SK-N-SH treated with all-trans-retinoic acid at 6 μM for 48 hours (cell line): ENCODE results near the gene CCR5AS.

Experiments used
- ATAC-seq: fragments of 200-7000 bp; cut with Tn5 transposase; 3 replicates; pipeline ENCODE4 v1.9.1; 2020; ENCODE audit warnings: mild to moderate bottlenecking, moderate library complexity
- ARNTL ChIP-seq: fragments of 450-650 bp; formaldehyde crosslinking; IDR thresholded peaks from 2 replicates; pipeline ENCODE4 v1.5.0; 2020; ENCODE audit warnings: low read depth, mild to moderate bottlenecking, moderate library complexity, borderline replicate concordance
- BACH2 ChIP-seq: fragments of 250-450 bp; sonication (Bioruptor Pico); IDR thresholded peaks from 2 replicates; pipeline ENCODE4 v1.9.0; 2021; ENCODE audit warnings: mild to moderate bottlenecking, borderline replicate concordance
- CSDC2 ChIP-seq: fragments of 250-450 bp; sonication (Bioruptor Pico); IDR thresholded peaks from 2 replicates; pipeline ENCODE4 v1.5.0; 2020; ENCODE audit warnings: mild to moderate bottlenecking, moderate library complexity
- ESRRG ChIP-seq: fragments of 250-450 bp; sonication (Bioruptor Pico); IDR thresholded peaks from 2 replicates; pipeline ENCODE4 v1.6.1; 2021; ENCODE audit warnings: mild to moderate bottlenecking
- GLIS3 ChIP-seq: fragments of 250-450 bp; sonication (Bioruptor Pico); IDR thresholded peaks from 2 replicates; pipeline ENCODE4 v1.5.0; 2020; ENCODE audit warnings: mild to moderate bottlenecking, moderate library complexity
- ISL1 ChIP-seq: fragments of 250-450 bp; sonication (Bioruptor Pico); IDR thresholded peaks from 2 replicates; pipeline ENCODE4 v2.1.2; 2022; ENCODE audit warnings: mild to moderate bottlenecking, moderate library complexity
- PPARA ChIP-seq: fragments of 250-450 bp; sonication (Bioruptor Pico); IDR thresholded peaks from 2 replicates; pipeline ENCODE4 v1.5.0; 2020; ENCODE audit warnings: mild to moderate bottlenecking, borderline replicate concordance
- RARB ChIP-seq: fragments of 250-450 bp; sonication (Bioruptor Pico); IDR thresholded peaks from 2 replicates; pipeline ENCODE4 v1.8.0; 2021; ENCODE audit warnings: mild to moderate bottlenecking, moderate library complexity
- SNAI2 ChIP-seq: fragments of 250-450 bp; sonication (Bioruptor Pico); IDR thresholded peaks from 2 replicates; pipeline ENCODE4 v1.5.0; 2020; ENCODE audit warnings: mild to moderate bottlenecking, moderate library complexity
- TCF4 ChIP-seq: fragments of 250-450 bp; sonication (Bioruptor Pico); IDR thresholded peaks from 2 replicates; pipeline ENCODE4 v1.8.0; 2021; ENCODE audit warnings: mild to moderate bottlenecking, moderate library complexity, borderline replicate concordance
- TOX ChIP-seq: fragments of 250-450 bp; sonication (Bioruptor Pico); IDR thresholded peaks from 2 replicates; pipeline ENCODE4 v1.8.0; 2021; ENCODE audit warnings: mild to moderate bottlenecking, moderate library complexity, borderline replicate concordance
- ZFP3 ChIP-seq: fragments of 250-450 bp; sonication (Bioruptor Pico); IDR thresholded peaks from 2 replicates; pipeline ENCODE4 v1.5.0; 2020; ENCODE audit warnings: mild to moderate bottlenecking, moderate library complexity
- ZNF565 ChIP-seq: fragments of 450-650 bp; formaldehyde crosslinking; conservative IDR thresholded peaks from 2 replicates; pipeline ENCODE4 v1.5.0; 2020; ENCODE audit warnings: low read depth, mild to moderate bottlenecking, moderate library complexity
- ZNF70 ChIP-seq: fragments of 450-650 bp; formaldehyde crosslinking; IDR thresholded peaks from 2 replicates; pipeline ENCODE4 v1.5.0; 2020; ENCODE audit warnings: mild to moderate bottlenecking, moderate library complexity
- ZNF8 ChIP-seq: fragments of 450-650 bp; formaldehyde crosslinking; IDR thresholded peaks from 2 replicates; pipeline ENCODE4 v1.5.0; 2020; ENCODE audit warnings: mild to moderate bottlenecking, moderate library complexity
- TF ChIP-seq, protein P1 (sequence below): fragments of 250-450 bp; sonication (Bioruptor Pico); IDR thresholded peaks from 2 replicates; pipeline ENCODE4 v1.8.0; 2020; ENCODE audit warnings: mild to moderate bottlenecking, moderate library complexity, borderline replicate concordance
- TF ChIP-seq, protein P2 (sequence below): fragments of 250-450 bp; sonication (Bioruptor Pico); IDR thresholded peaks from 2 replicates; pipeline ENCODE4 v1.5.1; 2020; ENCODE audit warnings: low read depth, mild to moderate bottlenecking, moderate library complexity
- TF ChIP-seq, protein P3 (sequence below): fragments of 250-450 bp; sonication (Bioruptor Pico); IDR thresholded peaks from 2 replicates; pipeline ENCODE4 v1.8.0; 2021; ENCODE audit warnings: low read depth, mild to moderate bottlenecking, moderate library complexity, borderline replicate concordance
- TF ChIP-seq, protein P4 (sequence below): fragments of 250-450 bp; sonication (Bioruptor Pico); IDR thresholded peaks from 2 replicates; pipeline ENCODE4 v1.5.1; 2021; ENCODE audit warnings: mild to moderate bottlenecking, moderate library complexity
- TF ChIP-seq, protein P5 (sequence below): fragments of 250-450 bp; sonication (Bioruptor Pico); IDR thresholded peaks from 2 replicates; pipeline ENCODE4 v1.5.0; 2020; ENCODE audit warnings: mild to moderate bottlenecking, moderate library complexity

CCR5AS gene

DNA sequence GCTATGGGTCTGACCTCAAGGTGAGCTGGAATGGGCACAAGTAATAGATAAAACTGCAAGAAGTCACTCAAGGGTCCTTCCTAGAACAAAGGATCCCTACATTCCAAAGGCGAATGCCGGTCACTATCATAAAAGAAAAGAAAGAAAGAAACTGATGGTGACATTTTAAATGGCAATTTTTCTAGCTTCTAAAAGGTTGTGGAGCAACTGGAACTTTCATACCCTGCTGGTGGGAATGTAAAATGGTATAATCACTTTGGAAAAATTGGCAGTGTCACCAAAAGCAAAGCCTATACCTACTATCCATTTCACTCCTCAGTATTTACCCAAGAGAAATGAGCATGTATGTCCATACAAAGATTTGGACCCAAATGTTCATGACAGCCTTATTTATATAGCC lies 4.4 kb upstream of the CCR5AS start:
- TF ChIP-seq TCF4 (CRISPR knock-in tag) (no peak), RARB (CRISPR knock-in tag) (no peak), CSDC2 (CRISPR knock-in tag) (no peak), ARNTL (no peak), ZNF565 (CRISPR knock-in tag) (no peak), ISL1 (CRISPR knock-in tag) (no peak), BACH2 (CRISPR knock-in tag) (no peak), PPARA (CRISPR knock-in tag) (no peak), ZNF8 (no peak), ESRRG (CRISPR knock-in tag) (no peak)
- TF ChIP-seq, protein P1, sequence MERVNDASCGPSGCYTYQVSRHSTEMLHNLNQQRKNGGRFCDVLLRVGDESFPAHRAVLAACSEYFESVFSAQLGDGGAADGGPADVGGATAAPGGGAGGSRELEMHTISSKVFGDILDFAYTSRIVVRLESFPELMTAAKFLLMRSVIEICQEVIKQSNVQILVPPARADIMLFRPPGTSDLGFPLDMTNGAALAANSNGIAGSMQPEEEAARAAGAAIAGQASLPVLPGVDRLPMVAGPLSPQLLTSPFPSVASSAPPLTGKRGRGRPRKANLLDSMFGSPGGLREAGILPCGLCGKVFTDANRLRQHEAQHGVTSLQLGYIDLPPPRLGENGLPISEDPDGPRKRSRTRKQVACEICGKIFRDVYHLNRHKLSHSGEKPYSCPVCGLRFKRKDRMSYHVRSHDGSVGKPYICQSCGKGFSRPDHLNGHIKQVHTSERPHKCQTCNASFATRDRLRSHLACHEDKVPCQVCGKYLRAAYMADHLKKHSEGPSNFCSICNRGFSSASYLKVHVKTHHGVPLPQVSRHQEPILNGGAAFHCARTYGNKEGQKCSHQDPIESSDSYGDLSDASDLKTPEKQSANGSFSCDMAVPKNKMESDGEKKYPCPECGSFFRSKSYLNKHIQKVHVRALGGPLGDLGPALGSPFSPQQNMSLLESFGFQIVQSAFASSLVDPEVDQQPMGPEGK: no peak
- TF ChIP-seq, protein P2, sequence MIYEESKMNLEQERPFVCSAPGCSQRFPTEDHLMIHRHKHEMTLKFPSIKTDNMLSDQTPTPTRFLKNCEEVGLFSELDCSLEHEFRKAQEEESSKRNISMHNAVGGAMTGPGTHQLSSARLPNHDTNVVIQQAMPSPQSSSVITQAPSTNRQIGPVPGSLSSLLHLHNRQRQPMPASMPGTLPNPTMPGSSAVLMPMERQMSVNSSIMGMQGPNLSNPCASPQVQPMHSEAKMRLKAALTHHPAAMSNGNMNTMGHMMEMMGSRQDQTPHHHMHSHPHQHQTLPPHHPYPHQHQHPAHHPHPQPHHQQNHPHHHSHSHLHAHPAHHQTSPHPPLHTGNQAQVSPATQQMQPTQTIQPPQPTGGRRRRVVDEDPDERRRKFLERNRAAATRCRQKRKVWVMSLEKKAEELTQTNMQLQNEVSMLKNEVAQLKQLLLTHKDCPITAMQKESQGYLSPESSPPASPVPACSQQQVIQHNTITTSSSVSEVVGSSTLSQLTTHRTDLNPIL (CRISPR knock-in tag): no peak
- TF ChIP-seq, protein P3, sequence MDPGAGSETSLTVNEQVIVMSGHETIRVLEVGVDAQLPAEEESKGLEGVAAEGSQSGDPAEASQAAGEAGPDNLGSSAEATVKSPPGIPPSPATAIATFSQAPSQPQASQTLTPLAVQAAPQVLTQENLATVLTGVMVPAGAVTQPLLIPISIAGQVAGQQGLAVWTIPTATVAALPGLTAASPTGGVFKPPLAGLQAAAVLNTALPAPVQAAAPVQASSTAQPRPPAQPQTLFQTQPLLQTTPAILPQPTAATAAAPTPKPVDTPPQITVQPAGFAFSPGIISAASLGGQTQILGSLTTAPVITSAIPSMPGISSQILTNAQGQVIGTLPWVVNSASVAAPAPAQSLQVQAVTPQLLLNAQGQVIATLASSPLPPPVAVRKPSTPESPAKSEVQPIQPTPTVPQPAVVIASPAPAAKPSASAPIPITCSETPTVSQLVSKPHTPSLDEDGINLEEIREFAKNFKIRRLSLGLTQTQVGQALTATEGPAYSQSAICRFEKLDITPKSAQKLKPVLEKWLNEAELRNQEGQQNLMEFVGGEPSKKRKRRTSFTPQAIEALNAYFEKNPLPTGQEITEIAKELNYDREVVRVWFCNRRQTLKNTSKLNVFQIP (CRISPR knock-in tag): no peak
- TF ChIP-seq, protein P4, sequence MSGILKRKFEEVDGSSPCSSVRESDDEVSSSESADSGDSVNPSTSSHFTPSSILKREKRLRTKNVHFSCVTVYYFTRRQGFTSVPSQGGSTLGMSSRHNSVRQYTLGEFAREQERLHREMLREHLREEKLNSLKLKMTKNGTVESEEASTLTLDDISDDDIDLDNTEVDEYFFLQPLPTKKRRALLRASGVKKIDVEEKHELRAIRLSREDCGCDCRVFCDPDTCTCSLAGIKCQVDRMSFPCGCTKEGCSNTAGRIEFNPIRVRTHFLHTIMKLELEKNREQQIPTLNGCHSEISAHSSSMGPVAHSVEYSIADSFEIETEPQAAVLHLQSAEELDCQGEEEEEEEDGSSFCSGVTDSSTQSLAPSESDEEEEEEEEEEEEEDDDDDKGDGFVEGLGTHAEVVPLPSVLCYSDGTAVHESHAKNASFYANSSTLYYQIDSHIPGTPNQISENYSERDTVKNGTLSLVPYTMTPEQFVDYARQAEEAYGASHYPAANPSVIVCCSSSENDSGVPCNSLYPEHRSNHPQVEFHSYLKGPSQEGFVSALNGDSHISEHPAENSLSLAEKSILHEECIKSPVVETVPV (CRISPR knock-in tag): no peak
- TF ChIP-seq, protein P5, sequence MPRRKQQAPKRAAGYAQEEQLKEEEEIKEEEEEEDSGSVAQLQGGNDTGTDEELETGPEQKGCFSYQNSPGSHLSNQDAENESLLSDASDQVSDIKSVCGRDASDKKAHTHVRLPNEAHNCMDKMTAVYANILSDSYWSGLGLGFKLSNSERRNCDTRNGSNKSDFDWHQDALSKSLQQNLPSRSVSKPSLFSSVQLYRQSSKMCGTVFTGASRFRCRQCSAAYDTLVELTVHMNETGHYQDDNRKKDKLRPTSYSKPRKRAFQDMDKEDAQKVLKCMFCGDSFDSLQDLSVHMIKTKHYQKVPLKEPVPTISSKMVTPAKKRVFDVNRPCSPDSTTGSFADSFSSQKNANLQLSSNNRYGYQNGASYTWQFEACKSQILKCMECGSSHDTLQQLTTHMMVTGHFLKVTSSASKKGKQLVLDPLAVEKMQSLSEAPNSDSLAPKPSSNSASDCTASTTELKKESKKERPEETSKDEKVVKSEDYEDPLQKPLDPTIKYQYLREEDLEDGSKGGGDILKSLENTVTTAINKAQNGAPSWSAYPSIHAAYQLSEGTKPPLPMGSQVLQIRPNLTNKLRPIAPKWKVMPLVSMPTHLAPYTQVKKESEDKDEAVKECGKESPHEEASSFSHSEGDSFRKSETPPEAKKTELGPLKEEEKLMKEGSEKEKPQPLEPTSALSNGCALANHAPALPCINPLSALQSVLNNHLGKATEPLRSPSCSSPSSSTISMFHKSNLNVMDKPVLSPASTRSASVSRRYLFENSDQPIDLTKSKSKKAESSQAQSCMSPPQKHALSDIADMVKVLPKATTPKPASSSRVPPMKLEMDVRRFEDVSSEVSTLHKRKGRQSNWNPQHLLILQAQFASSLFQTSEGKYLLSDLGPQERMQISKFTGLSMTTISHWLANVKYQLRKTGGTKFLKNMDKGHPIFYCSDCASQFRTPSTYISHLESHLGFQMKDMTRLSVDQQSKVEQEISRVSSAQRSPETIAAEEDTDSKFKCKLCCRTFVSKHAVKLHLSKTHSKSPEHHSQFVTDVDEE (CRISPR knock-in tag): no peak
- ATAC-seq: no peak

DNA sequence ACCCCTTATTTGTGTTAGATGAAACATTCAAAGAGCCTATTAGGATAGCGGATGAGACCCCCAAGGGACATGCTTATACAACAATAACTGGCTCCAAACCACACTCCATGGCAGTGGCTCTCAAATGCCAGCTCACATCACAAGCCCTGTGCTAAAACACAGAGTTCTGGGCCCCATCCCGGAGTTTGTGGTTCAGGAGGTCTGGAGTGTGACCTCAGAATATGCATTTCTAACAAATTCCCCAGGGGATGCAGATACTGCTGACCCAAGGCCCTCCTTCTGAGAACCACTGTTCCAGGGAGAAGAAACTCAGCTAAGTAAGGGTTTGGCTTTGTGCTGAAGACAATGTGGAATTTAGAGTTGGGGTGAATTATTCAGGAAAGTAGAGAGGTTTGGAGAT lies 3.8 kb upstream of the CCR5AS start:
- no peak for ATAC-seq
- TF ChIP-seq ZNF565 (CRISPR knock-in tag): no peak
- no peak for TF ChIP-seq TOX (CRISPR knock-in tag)
- no peak for TF ChIP-seq ZFP3
- no peak for TF ChIP-seq TCF4 (CRISPR knock-in tag)
- TF ChIP-seq GLIS3 (CRISPR knock-in tag): no peak
- TF ChIP-seq, protein P1: no peak
- TF ChIP-seq ZNF70 (CRISPR knock-in tag): no peak
- no peak for TF ChIP-seq SNAI2 (CRISPR knock-in tag)
- TF ChIP-seq CSDC2 (CRISPR knock-in tag): no peak
- TF ChIP-seq, protein P5 (CRISPR knock-in tag): no peak
- TF ChIP-seq, protein P3 (CRISPR knock-in tag): no peak
- TF ChIP-seq, protein P4 (CRISPR knock-in tag): no peak
- TF ChIP-seq ESRRG (CRISPR knock-in tag): no peak
- no peak for TF ChIP-seq PPARA (CRISPR knock-in tag)
